ENCODE measurements around the gene AIPL1.

Gene AIPL1

DNA sequence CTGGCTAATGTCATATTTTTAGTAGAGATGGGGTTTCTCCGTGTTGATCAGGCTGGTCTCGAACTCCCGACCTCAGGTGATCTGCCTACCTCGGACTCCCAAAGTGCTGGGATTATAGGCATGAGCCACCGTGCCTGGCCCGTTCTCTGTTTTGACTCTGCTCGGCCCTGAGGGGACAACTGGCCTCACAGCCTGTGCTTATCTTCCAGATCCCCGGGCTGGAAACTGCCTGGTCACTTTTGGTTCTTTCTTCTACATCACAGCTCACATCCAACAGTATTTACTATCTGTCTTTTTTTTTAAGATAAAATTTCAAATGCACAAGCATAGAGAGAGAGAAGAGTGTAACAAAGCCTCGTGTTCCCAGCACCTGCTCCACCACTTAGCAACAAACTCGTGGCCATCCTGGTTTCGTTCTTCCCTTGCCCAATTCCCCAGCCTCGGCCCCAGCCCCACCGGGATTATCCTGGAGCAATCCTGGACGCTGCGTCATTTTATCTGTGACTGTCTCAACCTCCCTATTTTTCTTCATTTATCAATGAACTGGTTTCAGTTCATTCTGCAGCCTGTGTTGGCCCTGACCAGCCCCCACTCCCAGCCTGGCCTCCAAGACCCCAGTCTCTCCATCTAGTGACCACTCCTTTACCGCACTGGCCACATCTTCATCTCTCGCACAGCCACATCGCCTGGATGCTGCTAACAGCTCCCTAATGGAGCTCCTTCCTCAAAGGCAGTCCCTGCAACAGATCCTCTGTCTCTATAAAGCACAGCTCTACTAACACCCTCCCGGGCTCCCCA, 30.5 kb upstream of the AIPL1 start:
- DNase-seq, result no peak

GRCh38 chr17:6464446-6465041, 29.6 kb upstream of the AIPL1 start:
- no peak for DNase-seq

DNA sequence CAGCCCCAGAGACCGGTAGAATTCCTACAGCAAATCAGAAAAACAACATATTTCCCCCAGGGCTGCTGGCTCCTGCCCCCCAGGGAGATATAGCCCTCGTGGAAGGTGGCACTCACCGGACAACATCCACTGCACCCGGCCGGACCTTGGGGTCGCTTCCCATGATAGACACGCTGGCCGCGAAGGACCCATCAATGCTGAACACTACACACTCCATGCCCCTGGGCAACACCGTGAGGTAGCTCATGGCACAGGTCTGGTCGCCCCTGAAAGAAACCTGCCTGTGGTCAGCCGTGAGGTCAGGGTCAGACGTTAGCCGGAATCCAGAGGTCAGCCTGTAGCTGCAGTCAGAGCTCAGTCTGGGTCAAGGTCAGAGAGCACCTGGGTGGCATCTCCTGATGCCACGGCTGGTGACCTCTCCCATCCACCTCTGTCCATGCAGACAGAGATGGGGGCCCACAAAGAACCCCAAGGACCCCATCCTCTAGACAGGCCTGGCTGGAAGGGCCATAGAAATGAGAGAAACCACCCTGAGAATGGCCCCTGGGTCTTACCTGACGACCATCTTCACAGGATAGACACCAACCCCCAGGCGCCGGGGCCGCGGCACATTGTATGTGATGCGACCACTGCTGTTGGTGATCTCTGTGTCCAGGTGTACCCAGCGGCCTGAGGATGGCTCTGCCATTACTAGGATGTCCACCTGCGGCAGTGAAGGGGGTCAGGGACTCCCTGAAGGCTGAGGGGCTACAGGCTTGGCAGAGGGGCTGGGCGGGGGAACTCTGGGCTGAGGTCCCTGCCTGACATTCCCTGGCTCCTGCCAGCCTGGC, 28.9 kb upstream of the AIPL1 start:
- DNase-seq, result no peak

DNA sequence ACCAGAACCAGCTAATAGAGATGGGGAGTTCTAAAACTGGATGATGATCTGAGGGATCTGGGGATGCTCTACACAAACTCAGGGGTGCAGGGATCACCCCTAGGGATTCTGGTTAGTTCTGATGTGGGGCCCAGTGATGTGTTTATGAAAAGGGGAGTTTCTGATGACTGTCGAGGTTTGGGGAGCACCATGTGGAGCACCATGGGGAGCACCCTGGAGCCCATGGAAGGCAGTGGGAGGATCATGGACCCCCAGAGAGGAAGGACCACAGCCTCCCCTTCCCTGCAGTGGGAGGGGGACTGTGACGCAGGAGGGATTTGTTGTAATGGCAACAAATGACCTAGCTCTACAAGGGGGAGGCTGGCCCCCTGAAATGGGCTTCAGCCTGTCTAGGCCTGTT, 27.8 kb upstream of the AIPL1 start:
- no peak for DNase-seq

DNA sequence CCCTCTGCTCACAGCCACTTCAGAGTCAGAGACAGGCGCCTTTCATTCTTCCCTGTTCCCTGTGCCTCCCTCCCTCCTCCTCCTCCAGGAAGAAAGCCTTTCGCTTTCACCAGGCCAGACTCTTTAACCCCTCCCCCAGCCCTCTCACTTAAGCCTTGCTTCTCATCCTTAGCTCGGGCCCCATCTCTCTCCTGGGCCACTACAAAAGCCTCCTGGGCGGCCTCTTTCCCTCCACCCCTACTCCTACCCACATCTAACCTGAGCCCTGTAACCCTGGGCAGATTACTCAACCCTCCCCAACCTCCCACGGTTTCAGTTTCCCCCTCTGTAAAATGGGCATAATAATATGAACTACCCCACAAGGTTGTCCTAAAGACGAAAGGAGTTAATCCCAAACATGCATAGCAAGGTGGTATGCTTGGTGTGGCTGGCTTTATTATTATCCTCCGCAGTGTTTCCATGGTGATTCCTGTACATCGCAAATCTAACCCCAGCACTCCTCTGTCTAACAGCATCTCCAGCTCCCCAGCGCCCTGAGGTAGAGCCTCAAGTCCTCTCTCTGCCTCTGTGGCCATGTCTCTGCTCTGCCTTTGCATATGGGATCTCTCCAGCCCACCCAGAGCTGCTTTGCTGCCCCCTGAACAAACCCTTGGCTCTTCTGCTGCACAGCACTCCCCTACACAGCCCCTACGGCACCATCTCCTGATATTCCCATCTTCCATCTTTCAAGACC, 27.0 kb upstream of the AIPL1 start:
- no peak for DNase-seq

DNA sequence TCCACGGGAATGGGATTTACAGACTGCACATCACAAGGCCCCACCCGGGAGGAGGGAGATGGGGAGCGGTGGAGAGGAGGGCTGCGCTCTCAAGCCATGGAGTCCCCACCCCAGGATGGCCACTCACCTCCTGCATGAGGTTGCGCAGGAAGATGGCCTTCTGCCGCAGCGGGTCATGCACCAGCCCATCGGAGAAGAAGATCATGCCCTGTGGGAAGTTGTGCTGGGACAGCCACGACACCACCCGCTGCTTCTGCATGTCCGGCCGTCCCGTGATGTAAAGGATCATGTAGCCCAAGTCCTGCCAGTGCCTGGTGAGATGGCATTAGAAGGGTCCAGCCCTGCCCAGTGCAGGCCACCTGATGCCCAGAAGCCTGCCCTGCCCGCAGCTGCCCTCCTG, 26.3 kb upstream of the AIPL1 start:
- no peak for DNase-seq

- DNase-seq, result no peak
These were observed 25.7 kb upstream of the AIPL1 start for GRCh38 chr17:6460531-6461161.

GRCh38 chr17:6458460-6458950, 23.6 kb upstream of the AIPL1 start:
- no peak for DNase-seq

- no peak for DNase-seq
These were observed 23.0 kb upstream of the AIPL1 start for GRCh38 chr17:6457688-6458459.

DNA sequence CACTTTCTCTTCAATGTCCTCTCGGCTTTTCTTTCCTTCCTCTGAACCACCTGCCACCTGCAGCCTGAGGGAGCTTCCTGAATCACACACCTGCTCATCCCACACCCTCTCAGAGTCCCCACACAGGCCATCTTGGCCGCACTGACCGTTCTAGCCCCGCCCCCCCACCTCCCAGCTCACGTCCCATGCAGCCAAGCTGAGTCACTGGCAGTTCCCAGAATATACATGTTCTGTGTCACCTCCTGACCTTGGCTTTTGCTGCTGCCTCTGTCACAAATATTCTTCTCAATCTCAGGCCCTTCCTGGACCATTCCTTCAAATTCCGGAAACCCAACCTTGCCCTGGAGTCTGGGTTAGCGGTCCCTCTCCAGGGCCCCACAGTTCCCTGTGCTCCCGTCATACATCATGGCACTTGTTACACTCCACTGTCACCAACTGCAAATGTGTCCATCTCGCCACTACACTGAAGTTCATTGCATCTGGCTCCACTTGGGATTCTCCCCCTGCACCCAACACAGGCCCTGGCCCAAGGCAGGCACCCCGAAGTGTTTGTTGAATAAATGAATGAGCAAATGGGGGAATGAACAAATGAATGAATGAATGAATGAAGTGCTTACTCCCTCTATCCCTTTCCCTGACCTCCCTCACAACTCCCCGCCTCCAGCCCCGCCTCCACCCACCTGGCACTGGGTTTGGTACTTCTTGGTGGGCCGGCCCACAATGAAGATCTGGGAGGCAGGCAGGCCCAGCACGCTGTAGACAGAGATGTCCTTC, 22.2 kb upstream of the AIPL1 start:
- no peak for DNase-seq

DNA sequence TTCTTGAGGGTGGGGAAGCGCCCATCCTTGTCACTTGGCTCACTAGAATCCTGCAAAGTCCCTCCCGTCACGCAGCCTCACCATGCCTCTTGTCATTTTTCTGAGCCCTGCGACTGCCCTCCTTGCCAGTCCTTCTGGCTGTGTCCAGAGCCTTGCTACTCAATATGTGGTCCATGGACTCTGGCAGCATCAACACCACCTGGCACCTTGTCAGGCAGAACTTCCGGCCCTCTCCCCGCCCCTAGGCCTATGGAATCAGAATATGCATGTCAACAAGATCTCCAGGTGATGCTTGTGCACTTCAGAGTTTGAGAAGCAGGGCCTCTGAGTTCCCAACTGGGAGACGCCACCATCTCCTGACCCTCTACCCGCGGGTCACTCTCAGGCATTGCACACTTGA, 21.4 kb upstream of the AIPL1 start:
- DNase-seq, result no peak

GRCh38 chr17:6455321-6455705, 20.4 kb upstream of the AIPL1 start:
- no peak for DNase-seq

DNA sequence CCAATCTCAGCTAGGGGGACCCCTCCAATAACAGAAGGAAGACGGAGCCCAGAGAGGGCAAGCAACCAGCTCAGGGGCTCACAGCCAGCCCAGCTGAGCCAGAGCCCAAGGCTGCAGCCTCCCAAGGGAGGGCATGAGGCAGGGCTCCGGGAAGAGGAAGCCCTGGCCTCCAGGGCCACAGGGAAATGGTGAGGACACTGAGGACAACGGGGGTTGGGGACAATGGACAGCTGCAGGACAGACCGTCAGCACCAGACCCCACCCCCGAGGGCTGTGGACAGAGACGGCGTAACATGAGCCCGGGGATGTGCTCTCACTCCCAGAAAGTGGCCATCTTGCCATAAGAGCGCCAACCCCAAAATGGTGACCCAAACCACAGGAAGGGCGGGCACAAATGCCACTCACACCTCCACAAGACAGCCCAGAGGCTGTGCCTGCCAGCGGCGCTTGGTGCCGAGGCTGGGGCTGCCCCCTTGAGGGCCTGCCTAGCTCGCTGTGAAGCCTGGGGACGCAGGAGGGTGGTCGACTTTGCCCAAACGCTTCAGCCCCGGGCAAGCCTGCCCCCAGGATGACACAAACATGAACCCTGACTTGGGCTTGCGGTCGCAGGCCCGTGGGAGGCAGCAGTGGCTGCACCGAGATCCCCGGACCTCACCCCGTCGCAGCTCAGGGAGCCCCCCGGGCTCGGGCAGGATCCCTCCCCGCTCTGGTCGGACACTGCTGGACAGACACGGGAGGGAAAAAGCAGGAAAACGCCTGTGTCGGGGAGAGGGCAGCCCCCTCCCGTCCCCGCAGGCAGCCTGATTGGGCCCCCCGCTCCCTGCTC, 19.8 kb upstream of the AIPL1 start:
- no peak for DNase-seq

- no peak for DNase-seq
These were observed 18.5 kb upstream of the AIPL1 start for GRCh38 chr17:6453279-6454024.

- DNase-seq, result no peak
These were observed 17.7 kb upstream of the AIPL1 start for GRCh38 chr17:6452471-6453266.

- DNase-seq, result no peak
These were observed 16.3 kb upstream of the AIPL1 start for GRCh38 chr17:6450926-6451832.

GRCh38 chr17:6449307-6449706, 14.4 kb upstream of the AIPL1 start:
- no peak for DNase-seq
